Measurements from ENCODE around the gene PDCD2L.

PDCD2L gene, protein sequence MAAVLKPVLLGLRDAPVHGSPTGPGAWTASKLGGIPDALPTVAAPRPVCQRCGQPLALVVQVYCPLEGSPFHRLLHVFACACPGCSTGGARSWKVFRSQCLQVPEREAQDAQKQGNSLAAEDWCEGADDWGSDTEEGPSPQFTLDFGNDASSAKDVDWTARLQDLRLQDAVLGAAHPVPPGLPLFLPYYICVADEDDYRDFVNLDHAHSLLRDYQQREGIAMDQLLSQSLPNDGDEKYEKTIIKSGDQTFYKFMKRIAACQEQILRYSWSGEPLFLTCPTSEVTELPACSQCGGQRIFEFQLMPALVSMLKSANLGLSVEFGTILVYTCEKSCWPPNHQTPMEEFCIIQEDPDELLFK

DNA sequence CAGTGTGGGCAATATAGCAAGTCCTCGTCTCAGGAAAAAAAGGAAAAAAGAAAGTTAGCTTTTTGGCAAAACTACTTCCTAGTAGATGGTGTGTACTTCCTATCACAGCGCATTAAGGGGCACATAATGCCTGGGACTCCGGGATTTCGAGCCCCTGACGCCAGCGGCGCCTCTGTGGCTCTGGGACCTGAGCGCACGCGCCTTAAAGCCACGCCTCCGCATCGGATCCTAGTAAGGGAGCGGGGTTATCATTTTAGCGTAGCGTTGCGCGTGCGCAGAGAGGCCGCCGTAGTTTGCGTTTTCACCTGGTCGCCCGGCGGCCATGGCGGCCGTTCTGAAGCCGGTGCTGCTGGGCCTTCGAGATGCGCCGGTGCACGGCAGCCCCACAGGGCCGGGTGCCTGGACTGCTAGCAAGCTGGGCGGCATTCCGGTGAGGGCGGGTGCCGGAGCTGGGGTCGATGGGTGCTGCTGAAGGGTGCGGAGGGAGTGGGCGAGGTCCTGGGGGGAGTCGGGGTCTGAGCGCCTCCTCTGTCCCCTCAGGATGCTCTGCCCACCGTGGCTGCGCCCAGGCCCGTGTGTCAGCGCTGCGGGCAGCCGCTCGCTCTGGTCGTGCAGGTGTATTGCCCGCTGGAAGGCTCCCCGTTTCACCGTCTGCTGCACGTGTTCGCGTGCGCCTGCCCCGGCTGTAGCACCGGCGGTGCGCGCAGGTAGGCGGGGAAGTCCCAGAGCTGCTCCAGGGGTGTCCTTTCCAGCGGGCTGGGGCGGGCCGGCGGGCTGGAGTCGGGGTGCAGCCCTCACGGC is at the start of gene PDCD2L:
PDCD2L (plus strand) TSS at position 291 of the 801 bp plus-strand sequence; CDS start at position 323, 32 bp downstream.
- Histone ChIP-seq H3K27me3 (ENCODE audit: control insufficient read depth, insufficient read depth, low read length) (no peaks in the 10 kb centered on the region), H3K4me1 (ENCODE audit: control insufficient read depth, insufficient read depth, low read length) (no peaks in the 10 kb centered on the region; the same call in 1 of the 2 replicates), H3K36me3 (ENCODE audit: control insufficient read depth, insufficient read depth, low read length) (peaks cover 13% of the 10 kb centered on the region), H3K9me3 (ENCODE audit: control insufficient read depth, insufficient read depth, low read length) (no peaks in the 10 kb centered on the region), H3K4me3 (ENCODE audit: low read length) (peak within 1 kb of the TSS; percentile 89), H3K27ac (ENCODE audit: low read length) (no peak within 1 kb of the TSS)
- peak; percentile 91 for DNase-seq (ENCODE audit: low read depth, low spot score)
- no CpG with 5 or more reads among the region's 69 CpGs for WGBS (ENCODE audit: insufficient coverage, insufficient read length)

DNA sequence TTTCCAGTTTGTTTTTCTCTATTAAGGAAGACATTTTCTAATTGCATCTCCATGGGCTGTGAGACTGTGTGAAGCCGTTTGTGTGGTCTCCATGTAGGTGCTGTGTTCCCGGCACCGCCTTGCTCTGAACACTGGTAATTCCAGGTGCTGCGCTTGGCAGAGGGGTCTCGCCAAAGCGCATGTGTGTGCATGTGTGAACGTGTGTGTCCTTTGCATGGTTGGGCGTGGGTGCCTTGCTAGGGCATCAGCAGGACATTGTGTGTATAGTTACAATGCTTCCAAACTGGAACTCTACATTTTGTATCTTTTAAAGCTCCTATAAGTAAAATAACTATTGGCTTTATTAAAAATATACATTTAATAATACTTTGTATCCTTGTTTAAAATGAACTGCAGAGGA is 49.0 kb upstream of the PDCD2L start:
- H3K4me3 ChIP-seq (ENCODE audit: low read length): no peak overlapping the region
- no CpG with 5 or more reads among the region's 8 CpGs for WGBS (ENCODE audit: insufficient coverage, insufficient read length)
- peaks cover 5% of the 10 kb centered on the region for H3K36me3 ChIP-seq (ENCODE audit: control insufficient read depth, insufficient read depth, low read length)
- no peak overlapping the region for H3K27ac ChIP-seq (ENCODE audit: low read length)
- DNase-seq (ENCODE audit: low read depth, low spot score): no peak
- no peaks in the 10 kb centered on the region for H3K4me1 ChIP-seq (ENCODE audit: control insufficient read depth, insufficient read depth, low read length)
- H3K9me3 ChIP-seq (ENCODE audit: control insufficient read depth, insufficient read depth, low read length): no peaks in the 10 kb centered on the region
- H3K27me3 ChIP-seq (ENCODE audit: control insufficient read depth, insufficient read depth, low read length): no peaks in the 10 kb centered on the region

DNA sequence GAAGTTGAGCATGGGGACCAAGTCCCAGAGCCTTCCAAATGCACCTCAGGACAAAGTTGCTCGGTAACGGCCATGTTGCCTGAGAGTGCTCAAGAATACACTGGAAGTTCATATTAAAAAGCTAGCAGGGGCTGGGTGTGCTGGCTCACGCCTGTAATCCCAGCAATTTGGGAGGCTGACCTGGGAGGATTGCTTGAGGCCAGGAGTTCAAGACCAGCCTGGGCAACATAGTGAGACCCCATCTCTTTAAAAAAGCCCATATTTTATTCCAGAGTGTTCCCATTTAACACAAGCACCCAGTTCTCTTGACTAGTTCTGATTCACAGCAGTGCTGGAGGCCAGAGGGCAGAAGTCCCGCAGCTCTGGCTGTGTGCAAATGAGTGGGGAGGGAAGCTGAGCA is 47.3 kb upstream of the PDCD2L start:
- Histone ChIP-seq H3K9me3 (ENCODE audit: control insufficient read depth, insufficient read depth, low read length) (no peaks in the 10 kb centered on the region), H3K36me3 (ENCODE audit: control insufficient read depth, insufficient read depth, low read length) (peaks cover 5% of the 10 kb centered on the region), H3K4me1 (ENCODE audit: control insufficient read depth, insufficient read depth, low read length) (no peaks in the 10 kb centered on the region), H3K27ac (ENCODE audit: low read length) (no peak overlapping the region), H3K4me3 (ENCODE audit: low read length) (no peak overlapping the region), H3K27me3 (ENCODE audit: control insufficient read depth, insufficient read depth, low read length) (no peaks in the 10 kb centered on the region)
- WGBS (ENCODE audit: insufficient coverage, insufficient read length): no CpG with 5 or more reads among the region's 4 CpGs
- DNase-seq (ENCODE audit: low read depth, low spot score): no peak

DNA sequence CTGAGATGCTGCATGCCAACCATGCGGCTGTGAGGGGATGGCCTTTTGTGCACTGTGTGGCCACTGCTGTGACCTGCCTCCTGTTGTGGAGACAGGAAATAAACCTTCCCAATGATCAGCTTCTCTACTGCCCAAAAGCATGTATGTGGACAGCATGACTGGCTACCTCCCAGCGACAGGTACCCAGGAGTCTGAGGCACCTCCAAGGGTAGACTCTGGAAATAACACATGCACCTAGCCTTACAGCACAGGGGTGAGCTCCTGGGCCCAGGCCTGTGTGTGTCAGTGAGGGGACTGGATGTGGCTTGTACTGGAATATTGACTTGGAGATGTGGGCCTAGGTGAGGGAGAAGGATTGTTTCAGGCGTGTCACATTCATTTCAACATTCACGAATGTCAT is 46.8 kb upstream of the PDCD2L start:
- peaks cover 5% of the 10 kb centered on the region for H3K36me3 ChIP-seq (ENCODE audit: control insufficient read depth, insufficient read depth, low read length)
- H3K27ac ChIP-seq (ENCODE audit: low read length): no peak overlapping the region
- DNase-seq (ENCODE audit: low read depth, low spot score): no peak
- WGBS (ENCODE audit: insufficient coverage, insufficient read length): no CpG with 5 or more reads among the region's 4 CpGs
- no peak overlapping the region for H3K4me3 ChIP-seq (ENCODE audit: low read length)
- H3K4me1 ChIP-seq (ENCODE audit: control insufficient read depth, insufficient read depth, low read length): no peaks in the 10 kb centered on the region
- H3K27me3 ChIP-seq (ENCODE audit: control insufficient read depth, insufficient read depth, low read length): no peaks in the 10 kb centered on the region
- H3K9me3 ChIP-seq (ENCODE audit: control insufficient read depth, insufficient read depth, low read length): no peaks in the 10 kb centered on the region

DNA sequence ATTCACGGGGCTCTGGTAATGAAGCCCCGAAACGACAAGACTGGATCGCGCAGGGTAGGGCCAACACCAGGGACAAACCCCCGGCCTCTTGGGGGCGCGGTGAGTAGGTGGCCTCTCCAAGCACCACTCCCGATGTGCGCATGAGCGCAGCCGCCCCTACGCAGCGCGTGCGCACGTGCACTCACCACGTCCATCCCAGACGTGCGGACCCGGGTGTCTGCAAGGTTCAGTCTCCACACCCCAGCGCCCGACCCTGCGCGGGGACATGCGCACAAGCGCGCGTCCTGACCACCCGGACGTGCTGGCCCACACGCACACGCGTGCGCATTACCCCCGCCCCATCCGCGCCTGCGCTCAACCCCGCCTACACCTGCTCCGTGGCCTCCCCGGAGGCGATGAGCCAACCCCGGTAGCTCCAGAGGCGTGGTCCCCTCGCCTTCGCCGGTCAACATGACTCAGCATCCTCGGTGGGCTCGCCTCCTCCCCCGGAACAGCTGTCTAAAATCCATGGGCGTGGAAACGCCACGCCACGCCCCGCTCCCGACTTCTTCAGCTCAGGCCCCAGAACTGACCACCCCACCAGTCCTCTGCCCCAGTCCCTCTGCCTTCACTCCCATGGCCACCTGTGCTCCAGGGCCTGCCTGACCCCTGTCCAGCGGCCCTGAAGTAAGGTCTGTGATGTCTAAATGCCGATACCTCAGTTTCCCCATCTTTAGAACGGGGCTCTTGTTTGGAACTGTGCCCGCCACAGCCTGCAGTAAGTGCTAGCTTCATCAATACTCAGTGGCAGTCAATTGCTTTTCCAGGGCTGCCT is 44.9 kb upstream of the PDCD2L start:
- no peak overlapping the region for H3K27ac ChIP-seq (ENCODE audit: low read length)
- DNase-seq (ENCODE audit: low read depth, low spot score): peak; percentile 88
- no CpG with 5 or more reads among the region's 61 CpGs for WGBS (ENCODE audit: insufficient coverage, insufficient read length)

DNA sequence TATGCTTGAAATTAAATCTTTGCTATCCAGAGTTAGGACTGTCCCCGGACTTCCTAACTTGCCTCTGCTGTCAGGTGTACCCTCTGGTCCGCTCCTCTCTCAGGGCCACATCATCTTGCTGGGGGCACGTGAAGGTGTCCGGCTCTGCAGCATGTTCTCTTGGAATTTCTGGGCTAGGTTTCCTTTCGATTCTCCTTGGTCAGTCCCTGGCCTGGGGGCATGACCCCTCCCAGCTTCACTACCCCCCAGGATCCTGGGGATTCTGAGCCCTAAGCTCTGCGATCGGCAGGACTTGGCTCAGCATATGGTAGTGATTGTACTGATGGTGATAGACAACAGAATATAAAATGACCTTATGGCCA is 44.3 kb upstream of the PDCD2L start:
- H3K9me3 ChIP-seq (ENCODE audit: control insufficient read depth, insufficient read depth, low read length): no peaks in the 10 kb centered on the region
- WGBS (ENCODE audit: insufficient coverage, insufficient read length): no CpG with 5 or more reads among the region's 7 CpGs
- no peak overlapping the region for H3K27ac ChIP-seq (ENCODE audit: low read length)
- H3K4me1 ChIP-seq (ENCODE audit: control insufficient read depth, insufficient read depth, low read length): no peaks in the 10 kb centered on the region
- no peaks in the 10 kb centered on the region for H3K27me3 ChIP-seq (ENCODE audit: control insufficient read depth, insufficient read depth, low read length)
- DNase-seq (ENCODE audit: low read depth, low spot score): no peak
- no peak overlapping the region for H3K4me3 ChIP-seq (ENCODE audit: low read length)
- no peaks in the 10 kb centered on the region for H3K36me3 ChIP-seq (ENCODE audit: control insufficient read depth, insufficient read depth, low read length)

More for the DNA sequence above, 44.9 kb upstream of the PDCD2L start:
- Histone ChIP-seq H3K36me3 (ENCODE audit: control insufficient read depth, insufficient read depth, low read length) (no peaks in the 10 kb centered on the region), H3K4me3 (ENCODE audit: low read length) (peak overlapping the region; percentile 35; the same call in 1 of the 2 replicates), H3K27me3 (ENCODE audit: control insufficient read depth, insufficient read depth, low read length) (no peaks in the 10 kb centered on the region), H3K4me1 (ENCODE audit: control insufficient read depth, insufficient read depth, low read length) (no peaks in the 10 kb centered on the region), H3K9me3 (ENCODE audit: control insufficient read depth, insufficient read depth, low read length) (no peaks in the 10 kb centered on the region)

DNA sequence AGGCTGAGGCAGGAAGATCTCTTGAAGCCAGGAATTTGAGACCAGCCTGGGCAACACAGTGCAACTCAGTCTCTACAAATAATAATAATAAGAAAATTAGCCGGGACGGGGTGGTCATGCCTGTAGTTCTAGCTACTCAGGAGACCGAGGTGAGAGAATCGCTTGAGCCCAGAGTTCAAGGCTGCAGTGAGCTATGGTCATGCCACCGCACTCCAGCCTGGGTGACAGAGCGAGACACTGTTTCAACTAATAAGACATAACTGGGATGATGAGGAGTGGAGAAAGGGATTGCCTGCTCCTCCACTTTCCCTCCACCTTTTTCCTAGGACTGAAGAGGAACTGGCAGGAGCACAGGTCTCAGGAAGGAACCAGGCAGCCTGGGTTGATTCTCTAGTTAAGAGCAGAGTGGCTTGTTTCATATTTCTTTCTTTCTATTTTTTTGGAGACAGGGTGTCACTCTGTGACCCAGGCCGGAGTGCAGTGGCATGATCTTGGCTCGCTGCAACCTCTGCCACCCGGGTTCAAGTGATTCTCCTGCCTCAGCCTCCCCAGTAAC is 43.8 kb upstream of the PDCD2L start:
- Histone ChIP-seq H3K9me3 (ENCODE audit: control insufficient read depth, insufficient read depth, low read length) (no peaks in the 10 kb centered on the region), H3K4me1 (ENCODE audit: control insufficient read depth, insufficient read depth, low read length) (no peaks in the 10 kb centered on the region), H3K4me3 (ENCODE audit: low read length) (no peak overlapping the region), H3K36me3 (ENCODE audit: control insufficient read depth, insufficient read depth, low read length) (no peaks in the 10 kb centered on the region), H3K27me3 (ENCODE audit: control insufficient read depth, insufficient read depth, low read length) (no peaks in the 10 kb centered on the region), H3K27ac (ENCODE audit: low read length) (no peak overlapping the region)
- no CpG with 5 or more reads among the region's 9 CpGs for WGBS (ENCODE audit: insufficient coverage, insufficient read length)
- DNase-seq (ENCODE audit: low read depth, low spot score): no peak

DNA sequence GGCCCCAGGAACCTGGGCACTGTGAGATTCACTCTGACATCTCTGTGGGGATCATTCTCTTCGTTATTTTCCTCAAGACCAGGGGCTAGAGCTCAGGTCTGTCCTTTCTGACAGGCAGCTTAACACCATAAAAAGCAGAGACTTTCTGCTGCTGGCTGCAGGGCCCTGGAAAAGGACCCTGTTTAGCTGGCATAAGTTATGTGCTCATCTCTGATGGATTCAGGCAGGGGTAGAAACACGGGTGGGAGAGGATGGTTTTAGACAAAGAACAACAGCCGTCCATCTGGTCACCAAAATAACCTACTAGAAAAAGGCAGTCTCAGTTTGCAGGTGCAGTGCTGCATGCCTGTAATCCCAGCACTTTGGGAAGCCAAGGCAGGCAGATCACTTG is 41.5 kb upstream of the PDCD2L start:
- no peak overlapping the region for H3K27ac ChIP-seq (ENCODE audit: low read length)
- no peak for DNase-seq (ENCODE audit: low read depth, low spot score)
- no peaks in the 10 kb centered on the region for H3K27me3 ChIP-seq (ENCODE audit: control insufficient read depth, insufficient read depth, low read length)
- H3K36me3 ChIP-seq (ENCODE audit: control insufficient read depth, insufficient read depth, low read length): peaks cover 10% of the 10 kb centered on the region; the same call in 1 of the 2 replicates
- no peak overlapping the region for H3K4me3 ChIP-seq (ENCODE audit: low read length)
- no peaks in the 10 kb centered on the region for H3K9me3 ChIP-seq (ENCODE audit: control insufficient read depth, insufficient read depth, low read length)
- H3K4me1 ChIP-seq (ENCODE audit: control insufficient read depth, insufficient read depth, low read length): peaks cover 3% of the 10 kb centered on the region
- WGBS (ENCODE audit: insufficient coverage, insufficient read length): no CpG with 5 or more reads among the region's 3 CpGs

DNA sequence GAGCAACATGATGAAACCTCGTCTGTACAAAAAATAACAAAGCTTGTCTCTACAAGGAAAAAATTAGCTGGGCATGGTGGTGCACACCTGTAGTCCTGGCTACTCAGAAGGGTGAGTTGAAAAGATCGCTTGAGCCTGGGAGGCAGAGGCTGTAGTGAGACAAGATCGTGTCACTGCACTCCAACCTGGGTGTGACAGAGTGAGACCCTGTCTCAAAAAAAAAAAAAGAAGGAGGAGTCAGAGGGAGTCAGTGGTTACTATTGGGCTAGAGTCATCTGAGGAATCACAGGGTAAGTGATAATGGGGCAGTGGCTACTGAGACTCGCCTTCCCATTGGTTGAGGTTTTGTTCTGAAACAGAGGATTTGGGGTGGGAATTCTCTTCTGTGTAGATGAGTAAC is 41.1 kb upstream of the PDCD2L start:
- Histone ChIP-seq H3K36me3 (ENCODE audit: control insufficient read depth, insufficient read depth, low read length) (peaks cover 10% of the 10 kb centered on the region; the same call in 1 of the 2 replicates), H3K4me1 (ENCODE audit: control insufficient read depth, insufficient read depth, low read length) (peaks cover 3% of the 10 kb centered on the region), H3K27me3 (ENCODE audit: control insufficient read depth, insufficient read depth, low read length) (no peaks in the 10 kb centered on the region), H3K27ac (ENCODE audit: low read length) (no peak overlapping the region), H3K9me3 (ENCODE audit: control insufficient read depth, insufficient read depth, low read length) (no peaks in the 10 kb centered on the region), H3K4me3 (ENCODE audit: low read length) (no peak overlapping the region)
- DNase-seq (ENCODE audit: low read depth, low spot score): no peak
- no CpG with 5 or more reads among the region's 4 CpGs for WGBS (ENCODE audit: insufficient coverage, insufficient read length)

DNA sequence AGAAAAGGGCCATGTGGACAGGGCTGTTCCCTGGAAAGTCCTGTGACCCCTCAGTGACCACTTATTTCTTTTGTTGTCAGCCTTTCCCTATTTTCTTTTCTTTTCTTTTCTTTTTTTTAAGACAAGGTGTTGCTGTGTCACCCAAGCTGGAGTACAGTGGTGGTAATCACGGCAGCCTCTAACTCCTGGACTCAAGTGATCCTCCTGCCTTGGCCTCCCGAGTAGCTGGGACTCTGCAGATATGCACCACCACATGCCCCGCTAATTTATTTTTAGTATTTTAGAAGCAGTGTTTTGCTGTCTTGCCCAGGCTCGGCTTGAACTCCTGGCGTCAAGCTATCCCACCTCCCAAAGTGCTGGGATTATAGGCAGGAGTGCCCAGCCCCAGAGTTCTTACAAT is 40.3 kb upstream of the PDCD2L start:
- no peak overlapping the region for H3K4me3 ChIP-seq (ENCODE audit: low read length)
- H3K27ac ChIP-seq (ENCODE audit: low read length): no peak overlapping the region
- H3K9me3 ChIP-seq (ENCODE audit: control insufficient read depth, insufficient read depth, low read length): no peaks in the 10 kb centered on the region
- no peak for DNase-seq (ENCODE audit: low read depth, low spot score)
- peaks cover 15% of the 10 kb centered on the region for H3K36me3 ChIP-seq (ENCODE audit: control insufficient read depth, insufficient read depth, low read length)
- H3K4me1 ChIP-seq (ENCODE audit: control insufficient read depth, insufficient read depth, low read length): peaks cover 3% of the 10 kb centered on the region
- no peaks in the 10 kb centered on the region for H3K27me3 ChIP-seq (ENCODE audit: control insufficient read depth, insufficient read depth, low read length)
- WGBS (ENCODE audit: insufficient coverage, insufficient read length): no CpG with 5 or more reads among the region's 5 CpGs
